ENCODE data around the gene LINGO4. TPM values are rescaled to one million over a fixed set of nuclear protein-coding genes. Genes with fewer than 3 reads are reported as not detected.

The LINGO4 gene
- total and polyA plus RNA-seq, 2 of the 13 experiments (the other 11 are each of a cell fraction or from before 2014, with no cell fraction given), result 0.02 to 0.05 TPM

DNA sequence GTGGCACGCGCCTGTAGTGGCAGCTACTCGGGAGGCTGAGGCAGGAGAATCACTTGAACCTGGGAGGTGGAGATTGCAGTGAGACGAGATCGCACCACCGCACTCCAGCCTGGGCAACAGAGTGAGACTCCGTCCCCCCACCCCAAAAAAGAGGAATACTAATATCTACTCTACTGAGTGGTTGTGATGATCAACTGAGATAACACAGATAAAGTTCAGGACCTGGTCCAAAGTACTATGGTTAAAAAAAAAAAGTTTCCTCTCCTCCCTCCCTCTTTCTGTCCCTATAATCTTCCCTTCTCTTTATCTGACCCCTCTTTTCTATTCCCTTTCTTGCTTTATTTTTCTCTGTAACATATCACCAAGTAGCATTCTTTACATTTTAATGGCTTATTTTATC is 30.4 kb upstream of the LINGO4 start (continued):
- TF ChIP-seq PHF21A (CRISPR knock-in tag; IDR thresholded peaks at IDR 0.05) (no peak), MXI1 (IDR thresholded peaks at IDR 0.05; ENCODE audit: borderline replicate concordance, low read depth, low read length) (no peak), ZNF776 (CRISPR knock-in tag; IDR thresholded peaks at IDR 0.05) (no peak), ZNF256 (CRISPR knock-in tag; conservative IDR thresholded peaks at IDR 0.05) (no peak), ZNF878 (CRISPR knock-in tag; IDR thresholded peaks at IDR 0.05) (0 out of 2 replicates have a peak, but pooled peaks have one; percentile 21), EZH2 (conservative IDR thresholded peaks at IDR 0.05; ENCODE audit: low read depth, low read length) (no peak), PATZ1 (CRISPR knock-in tag; IDR thresholded peaks at IDR 0.05) (no peak), KDM5A (IDR thresholded peaks at IDR 0.05; ENCODE audit: borderline replicate concordance, low read length) (no peak), ZNF138 (CRISPR knock-in tag; IDR thresholded peaks at IDR 0.05; ENCODE audit: low read depth) (no peak), FOXC1 (CRISPR knock-in tag; IDR thresholded peaks at IDR 0.05; ENCODE audit: borderline replicate concordance) (no peak), HOMEZ (CRISPR knock-in tag; IDR thresholded peaks at IDR 0.05; ENCODE audit: low read depth) (no peak), MBD4 (IDR thresholded peaks at IDR 0.05; ENCODE audit: borderline replicate concordance, low read length) (no peak)
- TF ChIP-seq, protein P1, sequence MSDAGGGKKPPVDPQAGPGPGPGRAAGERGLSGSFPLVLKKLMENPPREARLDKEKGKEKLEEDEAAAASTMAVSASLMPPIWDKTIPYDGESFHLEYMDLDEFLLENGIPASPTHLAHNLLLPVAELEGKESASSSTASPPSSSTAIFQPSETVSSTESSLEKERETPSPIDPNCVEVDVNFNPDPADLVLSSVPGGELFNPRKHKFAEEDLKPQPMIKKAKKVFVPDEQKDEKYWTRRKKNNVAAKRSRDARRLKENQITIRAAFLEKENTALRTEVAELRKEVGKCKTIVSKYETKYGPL (CRISPR knock-in tag; IDR thresholded peaks at IDR 0.05), result no peak

All from HepG2 (cell line).